RWPE1 (cell line): ENCODE measurements around the gene TM4SF1.

Experiments
- CTCF ChIA-PET: fragments of 350-600 bp; sonication (Branson Sonifier 250); formaldehyde crosslinking; extraction: SDS; loops from one replicate; lab custom pipeline; 2021; lab: Yijun Ruan, JAX
- POLR2A ChIA-PET: fragments of 400-600 bp; formaldehyde crosslinking; extraction: SDS; loops from one replicate; lab custom pipeline; 2020; ENCODE audit warnings: antibody characterized with exemption; ENCODE audit not compliant: low non-redundant PET; lab: Yijun Ruan, JAX
- DNase-seq: peaks from one replicate; pipeline ENCODE4 v3.0.0; 2012; ENCODE audit warnings: low spot score
- H3K27ac ChIP-seq: fragments of 450-650 bp; 2 replicates; pipeline ENCODE4 v1.5.1; 2017
- CTCF ChIP-seq: fragments of 450-650 bp; conservative IDR thresholded peaks from 2 replicates; pipeline ENCODE4 v1.5.1; 2017; ENCODE audit warnings: low read depth, mild to moderate bottlenecking

The TM4SF1 gene

GRCh38 chr3:149373235-149374125 is 4.0 kb downstream of the TM4SF1 start:
- DNase-seq, result peak; percentile 63
- ChIA-PET POLR2A (no interaction called here), CTCF (interaction anchor here (0.6 to 1.7 kb wide), 4 partner anchors 21 to 116 kb away, joined by 3 to 6 read pairs (median 4); no protein-coding TSS in a partner anchor)
- no peak for TF ChIP-seq CTCF
- no peak overlapping the region for H3K27ac ChIP-seq

GRCh38 chr3:149371723-149372114 is 5.7 kb downstream of the TM4SF1 start:
- DNase-seq, result no peak
- ChIA-PET POLR2A (no interaction called here), CTCF (interaction anchor here (0.6 to 0.7 kb wide), 3 partner anchors 9 to 395 kb away, joined by 3 to 6 read pairs (median 4); no protein-coding TSS in a partner anchor)
- no peak overlapping the region for H3K27ac ChIP-seq
- no peak for TF ChIP-seq CTCF

- POLR2A ChIA-PET, result no interaction called here
These were observed 6.3 kb downstream of the TM4SF1 start for GRCh38 chr3:149371001-149371722.

GRCh38 chr3:149369991-149370866 is 7.2 kb downstream of the TM4SF1 start:
- ChIA-PET CTCF (interaction anchor here (0.6 to 0.8 kb wide), 2 partner anchors 198 to 287 kb away, joined by 3 read pairs; partner anchors contain the start of gene WWTR1), POLR2A (no interaction called here)

More at GRCh38 chr3:149371001-149371722, 6.3 kb downstream of the TM4SF1 start:
- CTCF ChIA-PET, result interaction anchor here (0.6 to 0.8 kb wide), 4 partner anchors 9 to 396 kb away, joined by 3 to 6 read pairs (median 4); partner anchors contain the start of gene WWTR1
- no peak for TF ChIP-seq CTCF
- no peak overlapping the region for H3K27ac ChIP-seq
- DNase-seq, result peak; percentile 48

GRCh38 chr3:149368674-149369497 is 8.6 kb downstream of the TM4SF1 start:
- ChIA-PET CTCF (no interaction called here), POLR2A (no interaction called here)
- TF ChIP-seq CTCF, result no peak
- H3K27ac ChIP-seq, result no peak overlapping the region
- DNase-seq, result no peak

More at GRCh38 chr3:149369991-149370866, 7.2 kb downstream of the TM4SF1 start:
- TF ChIP-seq CTCF, result no peak
- no peak overlapping the region for H3K27ac ChIP-seq
- no peak for DNase-seq
